ENCODE results near the gene BNIPL. TPM values are rescaled to one million over a fixed set of nuclear protein-coding genes. Genes with fewer than 3 reads are reported as not detected.

The BNIPL gene
- total and polyA plus RNA-seq, 2 of the 13 experiments (the other 11 are each of a cell fraction or from before 2014, with no cell fraction given) = 0.40 to 1.1 TPM

GRCh38 chr1:151012684-151013471 lies 23.5 kb upstream of the BNIPL start (continued):
- TF ChIP-seq ATF7 (IDR thresholded peaks at IDR 0.05) = peak; percentile 47
- TF ChIP-seq ATF7 (CRISPR knock-in tag; IDR thresholded peaks at IDR 0.05) = peak; percentile 24; the same call in 1 of the 2 replicates
- TF ChIP-seq, protein P1, sequence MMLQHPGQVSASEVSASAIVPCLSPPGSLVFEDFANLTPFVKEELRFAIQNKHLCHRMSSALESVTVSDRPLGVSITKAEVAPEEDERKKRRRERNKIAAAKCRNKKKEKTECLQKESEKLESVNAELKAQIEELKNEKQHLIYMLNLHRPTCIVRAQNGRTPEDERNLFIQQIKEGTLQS (CRISPR knock-in tag; IDR thresholded peaks at IDR 0.05) = no peak
- TF ChIP-seq PAF1 (CRISPR knock-in tag; IDR thresholded peaks at IDR 0.05) = no peak
- TF ChIP-seq, protein P2, sequence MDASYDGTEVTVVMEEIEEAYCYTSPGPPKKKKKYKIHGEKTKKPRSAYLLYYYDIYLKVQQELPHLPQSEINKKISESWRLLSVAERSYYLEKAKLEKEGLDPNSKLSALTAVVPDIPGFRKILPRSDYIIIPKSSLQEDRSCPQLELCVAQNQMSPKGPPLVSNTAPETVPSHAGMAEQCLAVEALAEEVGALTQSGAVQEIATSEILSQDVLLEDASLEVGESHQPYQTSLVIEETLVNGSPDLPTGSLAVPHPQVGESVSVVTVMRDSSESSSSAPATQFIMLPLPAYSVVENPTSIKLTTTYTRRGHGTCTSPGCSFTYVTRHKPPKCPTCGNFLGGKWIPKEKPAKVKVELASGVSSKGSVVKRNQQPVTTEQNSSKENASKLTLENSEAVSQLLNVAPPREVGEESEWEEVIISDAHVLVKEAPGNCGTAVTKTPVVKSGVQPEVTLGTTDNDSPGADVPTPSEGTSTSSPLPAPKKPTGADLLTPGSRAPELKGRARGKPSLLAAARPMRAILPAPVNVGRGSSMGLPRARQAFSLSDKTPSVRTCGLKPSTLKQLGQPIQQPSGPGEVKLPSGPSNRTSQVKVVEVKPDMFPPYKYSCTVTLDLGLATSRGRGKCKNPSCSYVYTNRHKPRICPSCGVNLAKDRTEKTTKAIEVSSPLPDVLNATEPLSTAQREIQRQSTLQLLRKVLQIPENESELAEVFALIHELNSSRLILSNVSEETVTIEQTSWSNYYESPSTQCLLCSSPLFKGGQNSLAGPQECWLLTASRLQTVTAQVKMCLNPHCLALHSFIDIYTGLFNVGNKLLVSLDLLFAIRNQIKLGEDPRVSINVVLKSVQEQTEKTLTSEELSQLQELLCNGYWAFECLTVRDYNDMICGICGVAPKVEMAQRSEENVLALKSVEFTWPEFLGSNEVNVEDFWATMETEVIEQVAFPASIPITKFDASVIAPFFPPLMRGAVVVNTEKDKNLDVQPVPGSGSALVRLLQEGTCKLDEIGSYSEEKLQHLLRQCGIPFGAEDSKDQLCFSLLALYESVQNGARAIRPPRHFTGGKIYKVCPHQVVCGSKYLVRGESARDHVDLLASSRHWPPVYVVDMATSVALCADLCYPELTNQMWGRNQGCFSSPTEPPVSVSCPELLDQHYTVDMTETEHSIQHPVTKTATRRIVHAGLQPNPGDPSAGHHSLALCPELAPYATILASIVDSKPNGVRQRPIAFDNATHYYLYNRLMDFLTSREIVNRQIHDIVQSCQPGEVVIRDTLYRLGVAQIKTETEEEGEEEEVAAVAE (CRISPR knock-in tag; IDR thresholded peaks at IDR 0.05; ENCODE audit: borderline replicate concordance) = no peak
- no peak for TF ChIP-seq ZNF839 (CRISPR knock-in tag; IDR thresholded peaks at IDR 0.05; ENCODE audit: borderline replicate concordance)
- TF ChIP-seq, protein P3, sequence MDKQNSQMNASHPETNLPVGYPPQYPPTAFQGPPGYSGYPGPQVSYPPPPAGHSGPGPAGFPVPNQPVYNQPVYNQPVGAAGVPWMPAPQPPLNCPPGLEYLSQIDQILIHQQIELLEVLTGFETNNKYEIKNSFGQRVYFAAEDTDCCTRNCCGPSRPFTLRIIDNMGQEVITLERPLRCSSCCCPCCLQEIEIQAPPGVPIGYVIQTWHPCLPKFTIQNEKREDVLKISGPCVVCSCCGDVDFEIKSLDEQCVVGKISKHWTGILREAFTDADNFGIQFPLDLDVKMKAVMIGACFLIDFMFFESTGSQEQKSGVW (CRISPR knock-in tag; IDR thresholded peaks at IDR 0.05; ENCODE audit: borderline replicate concordance) = no peak
- no peak for TF ChIP-seq ZKSCAN1 (IDR thresholded peaks at IDR 0.05; ENCODE audit: low read length)
- no peak for TF ChIP-seq ZNF512B (CRISPR knock-in tag; IDR thresholded peaks at IDR 0.05; ENCODE audit: borderline replicate concordance)
- 0 out of 2 replicates have a peak, but pooled peaks have one; percentile 48 for TF ChIP-seq ZFP82 (CRISPR knock-in tag; IDR thresholded peaks at IDR 0.05; ENCODE audit: borderline replicate concordance)
- TF ChIP-seq MNT (IDR thresholded peaks at IDR 0.05) = peak; percentile 35
- TF ChIP-seq ZSCAN25 (CRISPR knock-in tag; IDR thresholded peaks at IDR 0.05) = peak; percentile 80
- TF ChIP-seq POGZ (CRISPR knock-in tag; IDR thresholded peaks at IDR 0.05) = peak; percentile 65
- TF ChIP-seq IKZF1 (IDR thresholded peaks at IDR 0.05) = no peak
- no peak; the same call in 1 of the 2 replicates for TF ChIP-seq ZNF652 (CRISPR knock-in tag; IDR thresholded peaks at IDR 0.05; ENCODE audit: borderline replicate concordance, low read depth)
- TF ChIP-seq ZMYM4 (CRISPR knock-in tag; IDR thresholded peaks at IDR 0.05) = peak; percentile 46; the same call in 1 of the 2 replicates
- TF ChIP-seq KDM2A (CRISPR knock-in tag; IDR thresholded peaks at IDR 0.05; ENCODE audit: borderline replicate concordance, low read depth) = no peak
- no peak for TF ChIP-seq ZFP62 (CRISPR knock-in tag; IDR thresholded peaks at IDR 0.05)
- peak; percentile 7; the same call in 1 of the 2 replicates for TF ChIP-seq ZNF33A (CRISPR knock-in tag; IDR thresholded peaks at IDR 0.05; ENCODE audit: borderline replicate concordance)
